IMR-90 (cell line): ENCODE measurements around the gene OLFML1. TPM values are rescaled to one million over a fixed set of nuclear protein-coding genes. Genes with fewer than 3 reads are reported as not detected.

Source experiments
- ATAC-seq: fragments of 200-7000 bp; cut with Tn5 transposase; 2 replicates; pipeline ENCODE4 v1.9.1; 2020; ENCODE audit warnings: low read depth, mild to moderate bottlenecking, moderate library complexity
- BruUV-seq: library from RNA; stranded (reverse); fragments of 400-500 nt; replicated peaks from 2 replicates; lab custom pipeline; 2021; lab: Mats Ljungman, UMichigan
- CTCF ChIA-PET: fragments of 300-600 bp; formaldehyde crosslinking; extraction: SDS; loops from one replicate; lab custom pipeline; 2021; ENCODE audit warnings: antibody characterized with exemption; lab: Yijun Ruan, JAX
- POLR2A ChIA-PET: fragments of 300-600 bp; sonication (Branson Sonifier 250); formaldehyde crosslinking; loops from one replicate; lab custom pipeline; 2022; ENCODE audit warnings: antibody characterized with exemption; ENCODE audit not compliant: unreplicated experiment; lab: Charles Lee
- DNase-seq: peaks from one replicate; pipeline ENCODE4 v3.0.0; 2013
- H2AFZ ChIP-seq: replicated peaks from 2 replicates; pipeline ENCODE3; 2013; ENCODE audit warnings: low read length, mild to moderate bottlenecking; ENCODE audit not compliant: poor library complexity
- H2AK5ac ChIP-seq: 2 replicates; pipeline ENCODE4 v1.6.1; 2013; ENCODE audit warnings: low read depth, low read length, inconsistent platforms
- H2AK9ac ChIP-seq: replicated peaks from 2 replicates; pipeline ENCODE3; 2013; ENCODE audit warnings: mild to moderate bottlenecking, low read depth, low read length, moderate library complexity; ENCODE audit not compliant: poor library complexity
- H2BK120ac ChIP-seq: 2 replicates; pipeline ENCODE4 v1.6.1; 2013; ENCODE audit warnings: low read depth, low read length, inconsistent platforms
- H2BK15ac ChIP-seq: 3 replicates; pipeline ENCODE4 v1.6.1; 2013; ENCODE audit warnings: low read depth, low read length, inconsistent platforms
- H2BK20ac ChIP-seq: 2 replicates; pipeline ENCODE4 v1.6.1; 2013; ENCODE audit warnings: low read depth, mild to moderate bottlenecking, inconsistent platforms, low read length, moderate library complexity
- H2BK5ac ChIP-seq: 2 replicates; pipeline ENCODE4 v1.6.1; 2013; ENCODE audit warnings: mild to moderate bottlenecking, low read depth, low read length, inconsistent platforms; ENCODE audit not compliant: poor library complexity, severe bottlenecking
- H3K14ac ChIP-seq: replicated peaks from 2 replicates; pipeline ENCODE4 v1.6.1; 2013; ENCODE audit warnings: low read depth, low read length, inconsistent platforms
- H3K18ac ChIP-seq: 2 replicates; pipeline ENCODE4 v1.6.1; 2013; ENCODE audit warnings: low read depth, low read length, control low read depth
- H3K23ac ChIP-seq: 2 replicates; pipeline ENCODE4 v1.6.1; 2013; ENCODE audit warnings: low read depth, low read length, inconsistent platforms
- H3K27ac ChIP-seq: 2 replicates; pipeline ENCODE4 v1.5.1; 2013; ENCODE audit warnings: mild to moderate bottlenecking, control low read depth, low read length; ENCODE audit not compliant: insufficient read depth
- H3K27me3 ChIP-seq: 2 replicates; pipeline ENCODE4 v1.6.1; 2013; ENCODE audit warnings: low read length; ENCODE audit not compliant: control insufficient read depth, insufficient read depth
- H3K36me3 ChIP-seq: 2 replicates; pipeline ENCODE4 v1.6.1; 2013; ENCODE audit warnings: low read length, mixed read lengths; ENCODE audit not compliant: control insufficient read depth, insufficient read depth
- H3K4ac ChIP-seq: 2 replicates; pipeline ENCODE4 v1.6.1; 2013; ENCODE audit warnings: low read depth, low read length, inconsistent platforms
- H3K4me1 ChIP-seq: 2 replicates; pipeline ENCODE4 v1.6.1; 2013; ENCODE audit warnings: low read length, mixed read lengths; ENCODE audit not compliant: control insufficient read depth, insufficient read depth
- H3K4me2 ChIP-seq: 2 replicates; pipeline ENCODE4 v1.6.1; 2013; ENCODE audit warnings: low read depth, mild to moderate bottlenecking, control low read depth, low read length, moderate library complexity
- H3K4me3 ChIP-seq: 2 replicates; pipeline ENCODE4 v1.5.1; 2013; ENCODE audit warnings: low read depth, mild to moderate bottlenecking, control low read depth, low read length, moderate library complexity; ENCODE audit not compliant: insufficient read depth
- H3K56ac ChIP-seq: 2 replicates; pipeline ENCODE4 v1.6.1; 2013; ENCODE audit warnings: low read length, inconsistent platforms; ENCODE audit not compliant: insufficient read depth; ENCODE audit errors: extremely low read depth
- H3K79me1 ChIP-seq, 2 experiments: 2 replicates each; pipeline ENCODE4 v1.6.1; 2013; ENCODE audit warnings: low read length in 2 of 2, inconsistent platforms in 1 of 2, low read depth in 1 of 2
- H3K9ac ChIP-seq: 2 replicates; pipeline ENCODE4 v1.6.1; 2013; ENCODE audit warnings: low read depth, low read length, control low read depth
- H3K9me1 ChIP-seq: 2 replicates; pipeline ENCODE4 v1.6.1; 2013; ENCODE audit warnings: low read length, inconsistent platforms; ENCODE audit not compliant: insufficient read depth
- H3K9me3 ChIP-seq: 2 replicates; pipeline ENCODE4 v1.6.1; 2013; ENCODE audit warnings: low read length; ENCODE audit not compliant: control insufficient read depth, insufficient read depth
- H4K20me1 ChIP-seq: 2 replicates; pipeline ENCODE4 v1.6.1; 2013; ENCODE audit warnings: low read length, inconsistent platforms; ENCODE audit not compliant: insufficient read depth
- H4K5ac ChIP-seq: 2 replicates; pipeline ENCODE4 v1.6.1; 2013; ENCODE audit warnings: mild to moderate bottlenecking, low read depth, low read length, control low read depth
- H4K8ac ChIP-seq, 2 experiments: 2 replicates each; pipeline ENCODE4 v1.6.1; 2013; ENCODE audit warnings: low read depth in 2 of 2, low read length in 2 of 2, control low read depth in 1 of 2, inconsistent platforms in 1 of 2
- H4K91ac ChIP-seq: 2 replicates; pipeline ENCODE4 v1.6.1; 2013; ENCODE audit warnings: low read depth, low read length, inconsistent platforms; ENCODE audit not compliant: insufficient read depth
- BHLHE40 ChIP-seq: fragments of 150-350 bp; IDR thresholded peaks from 2 replicates; pipeline ENCODE4 v1.6.1; 2016; ENCODE audit warnings: mild to moderate bottlenecking, low read depth, low read length
- CEBPB ChIP-seq: IDR thresholded peaks from 2 replicates; pipeline ENCODE4 v1.6.1; 2012; ENCODE audit warnings: low read depth, low read length, improper control_type of control experiment
- CHD1 ChIP-seq: IDR thresholded peaks from 2 replicates; pipeline ENCODE4 v1.6.1; 2012; ENCODE audit warnings: low read depth, low read length, improper control_type of control experiment
- FOS ChIP-seq: fragments of 150-350 bp; IDR thresholded peaks from 2 replicates; pipeline ENCODE4 v1.6.1; 2016; ENCODE audit warnings: low read depth, low read length
- MAFK ChIP-seq: IDR thresholded peaks from 2 replicates; pipeline ENCODE4 v1.6.1; 2012; ENCODE audit warnings: low read depth, low read length, improper control_type of control experiment
- MAZ ChIP-seq: IDR thresholded peaks from 2 replicates; pipeline ENCODE4 v1.6.1; 2012; ENCODE audit warnings: low read depth, mild to moderate bottlenecking, low read length, improper control_type of control experiment, moderate library complexity, borderline replicate concordance
- MXI1 ChIP-seq: IDR thresholded peaks from 2 replicates; pipeline ENCODE4 v1.6.1; 2012; ENCODE audit warnings: low read depth, mild to moderate bottlenecking, low read length, moderate library complexity, borderline replicate concordance
- NFE2L2 ChIP-seq: fragments of 150-350 bp; IDR thresholded peaks from 2 replicates; pipeline ENCODE4 v1.6.1; 2016; ENCODE audit warnings: low read depth, mild to moderate bottlenecking, low read length
- POLR2A ChIP-seq: IDR thresholded peaks from 2 replicates; pipeline ENCODE4 v1.6.1; 2012; ENCODE audit warnings: mild to moderate bottlenecking, low read depth, low read length
- RAD21 ChIP-seq: IDR thresholded peaks from 2 replicates; pipeline ENCODE4 v1.6.1; 2012; ENCODE audit warnings: low read length, improper control_type of control experiment
- RCOR1 ChIP-seq: IDR thresholded peaks from 2 replicates; pipeline ENCODE4 v1.6.1; 2012; ENCODE audit warnings: mild to moderate bottlenecking, low read length, improper control_type of control experiment; ENCODE audit not compliant: insufficient replicate concordance
- RFX5 ChIP-seq: IDR thresholded peaks from 2 replicates; pipeline ENCODE4 v1.8.0; 2012; ENCODE audit warnings: low read depth, mild to moderate bottlenecking, low read length, moderate library complexity
- SMC3 ChIP-seq: fragments of 150-350 bp; IDR thresholded peaks from 2 replicates; pipeline ENCODE4 v1.6.1; 2016; ENCODE audit warnings: low read depth, mild to moderate bottlenecking, antibody characterized with exemption, low read length, moderate library complexity
- WGBS, 2 experiments: methylation state at CpG; one replicate each; pipeline versions ENCODE4 v1.1.5 to v1.1.7; 2013; ENCODE audit warnings: missing lambda C conversion rate in 2 of 2; ENCODE audit not compliant: insufficient read length in 1 of 2; ENCODE audit errors: extremely low coverage in 2 of 2; 5-methylcytosine and 5-hydroxymethylcytosine counted together
- dilution Hi-C: fragments of 300-500 bp; cut with HindIII; formaldehyde crosslinking; loops from one replicate; pipeline ENCODE4 v1.14.3; 2018; ENCODE audit warnings: low sequenced_read_pairs; ENCODE audit not compliant: unreplicated experiment
- in situ Hi-C: fragments of 300-500 bp; cut with MboI; formaldehyde crosslinking; loops from 3 replicates; pipeline ENCODE4 v1.14.3; 2019; ENCODE audit warnings: low sequenced_read_pairs, inconsistent platforms, mixed read lengths
- intact Hi-C: fragments of 100-400 bp; cut with micrococcal nuclease; formaldehyde crosslinking; loops from 2 replicates; pipeline ENCODE4 v1.10.0; 2022
- polyA plus RNA-seq, 3 experiments: library from polyadenylated mRNA; depleted of rRNA; stranded (reverse); fragments of >200 nt; gene quantifications; 2 replicates each; pipeline ENCODE4 v1.2.3, GENCODE V29; 2012; ENCODE audit warnings: low replicate concordance in 1 of 3
- total RNA-seq: library from RNA; depleted of rRNA; stranded (reverse); fragments of >200 nt; gene quantifications from 2 replicates; pipeline ENCODE4 v1.2.3, GENCODE V29; 2012
- TF ChIP-seq, protein P1 (sequence below): fragments of 150-350 bp; IDR thresholded peaks from 2 replicates; pipeline ENCODE4 v1.6.1; 2016; ENCODE audit warnings: low read depth, mild to moderate bottlenecking, low read length, moderate library complexity, borderline replicate concordance
- TF ChIP-seq, protein P2 (sequence below): fragments of 150-350 bp; IDR thresholded peaks from 2 replicates; pipeline ENCODE4 v1.6.1; 2017; ENCODE audit warnings: mild to moderate bottlenecking, antibody characterized with exemption, low read length, low read depth
- TF ChIP-seq, protein P3 (sequence below): conservative IDR thresholded peaks from 2 replicates; pipeline ENCODE4 v1.5.1; 2012; ENCODE audit warnings: mild to moderate bottlenecking, low read depth, low read length, improper control_type of control experiment

OLFML1 gene
- total and polyA plus RNA-seq, 2 of the 4 experiments (the other 2 are of a cell fraction), result 0.10 to 0.18 TPM

DNA sequence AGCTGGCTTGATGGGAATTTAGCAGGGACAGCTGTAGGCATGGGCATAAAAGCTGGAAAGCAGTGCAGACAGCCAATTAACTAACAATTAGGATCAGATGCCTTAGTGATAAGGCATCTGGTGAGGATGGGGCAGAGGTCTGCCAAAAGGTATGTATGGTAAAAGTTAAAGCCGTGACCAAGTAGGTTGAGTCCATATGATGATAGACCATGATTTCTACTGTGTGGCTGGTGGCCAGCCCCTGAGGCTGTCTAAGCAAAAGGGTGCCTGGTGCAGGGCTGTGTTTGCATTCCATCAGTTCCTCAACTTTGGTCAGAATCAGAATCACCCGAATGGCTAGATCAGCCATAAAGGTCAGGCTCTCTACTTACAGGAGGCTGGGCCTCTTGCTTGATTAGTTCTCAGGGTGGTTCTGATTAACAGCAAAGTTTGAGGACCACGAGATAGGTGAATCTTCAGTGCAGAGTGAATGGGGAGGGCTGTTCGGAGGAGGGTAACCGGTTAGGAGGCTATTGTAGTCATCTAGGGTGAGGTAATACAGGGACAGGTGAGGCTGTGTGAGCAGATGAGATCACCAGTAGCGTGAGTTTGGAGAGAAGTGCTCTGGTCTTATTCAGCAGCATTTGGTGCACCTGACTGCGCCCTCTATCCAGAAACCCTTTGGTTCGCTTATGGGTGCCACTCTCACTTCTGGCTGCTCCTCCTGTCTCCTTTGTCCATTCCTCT is 55.7 kb downstream of the OLFML1 start:
- ChIA-PET CTCF (no interaction called here), POLR2A (no interaction called here)
- no peaks in the 10 kb centered on the region; the same call in 1 of the 2 replicates for H3K9me1 ChIP-seq
- TF ChIP-seq, protein P1, sequence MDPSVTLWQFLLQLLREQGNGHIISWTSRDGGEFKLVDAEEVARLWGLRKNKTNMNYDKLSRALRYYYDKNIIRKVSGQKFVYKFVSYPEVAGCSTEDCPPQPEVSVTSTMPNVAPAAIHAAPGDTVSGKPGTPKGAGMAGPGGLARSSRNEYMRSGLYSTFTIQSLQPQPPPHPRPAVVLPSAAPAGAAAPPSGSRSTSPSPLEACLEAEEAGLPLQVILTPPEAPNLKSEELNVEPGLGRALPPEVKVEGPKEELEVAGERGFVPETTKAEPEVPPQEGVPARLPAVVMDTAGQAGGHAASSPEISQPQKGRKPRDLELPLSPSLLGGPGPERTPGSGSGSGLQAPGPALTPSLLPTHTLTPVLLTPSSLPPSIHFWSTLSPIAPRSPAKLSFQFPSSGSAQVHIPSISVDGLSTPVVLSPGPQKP, result no peak
- TF ChIP-seq RAD21, result no peak
- no peak for TF ChIP-seq CHD1
- no peak for TF ChIP-seq MAZ
- TF ChIP-seq BHLHE40, result no peak
- TF ChIP-seq RCOR1, result no peak
- no peak for TF ChIP-seq CEBPB
- TF ChIP-seq MAFK, result no peak
- TF ChIP-seq, protein P2, sequence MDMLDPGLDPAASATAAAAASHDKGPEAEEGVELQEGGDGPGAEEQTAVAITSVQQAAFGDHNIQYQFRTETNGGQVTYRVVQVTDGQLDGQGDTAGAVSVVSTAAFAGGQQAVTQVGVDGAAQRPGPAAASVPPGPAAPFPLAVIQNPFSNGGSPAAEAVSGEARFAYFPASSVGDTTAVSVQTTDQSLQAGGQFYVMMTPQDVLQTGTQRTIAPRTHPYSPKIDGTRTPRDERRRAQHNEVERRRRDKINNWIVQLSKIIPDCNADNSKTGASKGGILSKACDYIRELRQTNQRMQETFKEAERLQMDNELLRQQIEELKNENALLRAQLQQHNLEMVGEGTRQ, result no peak
- TF ChIP-seq SMC3, result no peak
- TF ChIP-seq MXI1, result no peak
- no peak for TF ChIP-seq POLR2A
- TF ChIP-seq RFX5, result no peak
- no peak for TF ChIP-seq NFE2L2
- TF ChIP-seq, protein P3, sequence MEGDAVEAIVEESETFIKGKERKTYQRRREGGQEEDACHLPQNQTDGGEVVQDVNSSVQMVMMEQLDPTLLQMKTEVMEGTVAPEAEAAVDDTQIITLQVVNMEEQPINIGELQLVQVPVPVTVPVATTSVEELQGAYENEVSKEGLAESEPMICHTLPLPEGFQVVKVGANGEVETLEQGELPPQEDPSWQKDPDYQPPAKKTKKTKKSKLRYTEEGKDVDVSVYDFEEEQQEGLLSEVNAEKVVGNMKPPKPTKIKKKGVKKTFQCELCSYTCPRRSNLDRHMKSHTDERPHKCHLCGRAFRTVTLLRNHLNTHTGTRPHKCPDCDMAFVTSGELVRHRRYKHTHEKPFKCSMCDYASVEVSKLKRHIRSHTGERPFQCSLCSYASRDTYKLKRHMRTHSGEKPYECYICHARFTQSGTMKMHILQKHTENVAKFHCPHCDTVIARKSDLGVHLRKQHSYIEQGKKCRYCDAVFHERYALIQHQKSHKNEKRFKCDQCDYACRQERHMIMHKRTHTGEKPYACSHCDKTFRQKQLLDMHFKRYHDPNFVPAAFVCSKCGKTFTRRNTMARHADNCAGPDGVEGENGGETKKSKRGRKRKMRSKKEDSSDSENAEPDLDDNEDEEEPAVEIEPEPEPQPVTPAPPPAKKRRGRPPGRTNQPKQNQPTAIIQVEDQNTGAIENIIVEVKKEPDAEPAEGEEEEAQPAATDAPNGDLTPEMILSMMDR, result no peak
- TF ChIP-seq FOS, result no peak
- no peak overlapping the region for H3K56ac ChIP-seq
- H3K36me3 ChIP-seq, result no peaks in the 10 kb centered on the region
- no peak overlapping the region for H2BK15ac ChIP-seq
- H2BK120ac ChIP-seq, result no peak overlapping the region
- no peak overlapping the region for H4K5ac ChIP-seq
- no peak overlapping the region for H3K9ac ChIP-seq
- H3K4me2 ChIP-seq, result no peak overlapping the region
- H3K9me3 ChIP-seq, result no peaks in the 10 kb centered on the region
- no peak overlapping the region for H4K8ac ChIP-seq
- no peak overlapping the region for H3K18ac ChIP-seq
- H3K4ac ChIP-seq, result no peak overlapping the region
- no peak overlapping the region for H2BK5ac ChIP-seq
- H3K27ac ChIP-seq, result no peak overlapping the region
- H3K4me3 ChIP-seq, result no peak overlapping the region
- ATAC-seq, result no peak
- H2BK20ac ChIP-seq, result no peak overlapping the region
- intact Hi-C loops (no loop called here), dilution Hi-C loops (no loop called here), in situ Hi-C loops (no loop called here)
- no TSS peak for BruUV-seq
- H3K4me1 ChIP-seq, result no peaks in the 10 kb centered on the region
- no peak overlapping the region for H2AK9ac ChIP-seq
- H3K27me3 ChIP-seq, result peaks cover 6% of the 10 kb centered on the region; the same call in 1 of the 2 replicates
- DNase-seq, result no peak
- H3K79me1 ChIP-seq, result no peaks in the 10 kb centered on the region
- H4K20me1 ChIP-seq, result no peaks in the 10 kb centered on the region
- no peak overlapping the region for H4K91ac ChIP-seq
- H3K23ac ChIP-seq, result no peak overlapping the region
- WGBS, 2 experiments, result 36% methylated on average over 2 of the region's 8 CpGs; no CpG with 5 or more reads in 1 of the 2 experiments
- no peak overlapping the region for H3K14ac ChIP-seq
- H2AK5ac ChIP-seq, result no peak overlapping the region
- H2AFZ ChIP-seq, result no peak overlapping the region
